HEK293 (cell line): ENCODE measurements around the gene SFXN1.
A peak's percentile ranks its signal among the peaks of the same experiment; 100 is the strongest.

Source experiments
- CTCF ChIA-PET: fragments of 350-600 bp; formaldehyde crosslinking; extraction: SDS; loops from one replicate; lab custom pipeline; 2021; ENCODE audit warnings: antibody characterized with exemption; lab: Yijun Ruan, JAX
- POLR2A ChIA-PET: fragments of 300-600 bp; formaldehyde crosslinking; extraction: SDS; loops from one replicate; lab custom pipeline; 2020; ENCODE audit warnings: antibody characterized with exemption, inconsistent platforms; lab: Yijun Ruan, JAX
- H3K27ac ChIP-seq: fragments of 200-500 bp; sonication (Bioruptor generic); 2 replicates; pipeline ENCODE4 v1.5.1; 2014; ENCODE audit warnings: low read depth, low read length, control low read depth, inconsistent platforms; ENCODE audit errors: extremely low read depth
- H3K36me3 ChIP-seq, 2 experiments: fragments of 200-500 bp in 1 of 2; sonication (Bioruptor generic) in 1 of 2; 1 replicate in 1 of 2; 2 replicates in 1 of 2; pipeline ENCODE4 v1.5.1; 2014 to 2017; ENCODE audit warnings: inconsistent platforms in 2 of 2, low read length in 2 of 2; ENCODE audit not compliant: control insufficient read depth in 2 of 2, insufficient read depth in 1 of 2
- H3K4me1 ChIP-seq: fragments of 200-500 bp; sonication (Bioruptor generic); 2 replicates; pipeline ENCODE4 v1.5.1; 2014; ENCODE audit warnings: mild to moderate bottlenecking, low read length, inconsistent platforms; ENCODE audit not compliant: control insufficient read depth, insufficient read depth
- H3K4me3 ChIP-seq: 2 replicates; pipeline ENCODE4 v1.5.1; 2011; ENCODE audit warnings: low read depth, mild to moderate bottlenecking, control low read depth, low read length, moderate library complexity
- H3K9me3 ChIP-seq: fragments of 200-500 bp; sonication (Bioruptor generic); 2 replicates; pipeline ENCODE4 v1.5.1; 2014; ENCODE audit warnings: low read depth, low read length, inconsistent platforms; ENCODE audit not compliant: control insufficient read depth, insufficient read depth
- FEZF1 ChIP-seq: fragments of 450-650 bp; formaldehyde crosslinking; IDR thresholded peaks from 2 replicates; pipeline ENCODE4 v1.5.1; 2016; ENCODE audit warnings: missing biosample characterization, missing genetic modification characterization
- IKZF3 ChIP-seq: fragments of 450-650 bp; IDR thresholded peaks from 2 replicates; pipeline ENCODE4 v1.5.0; 2018; ENCODE audit warnings: missing biosample characterization, mild to moderate bottlenecking, missing genetic modification characterization, moderate library complexity
- OSR2 ChIP-seq: fragments of 450-650 bp; formaldehyde crosslinking; IDR thresholded peaks from 2 replicates; pipeline ENCODE4 v1.5.1; 2016; ENCODE audit warnings: missing biosample characterization, missing genetic modification characterization
- SALL2 ChIP-seq: fragments of 450-650 bp; formaldehyde crosslinking; IDR thresholded peaks from 2 replicates; pipeline ENCODE4 v1.5.0; 2017; ENCODE audit warnings: missing biosample characterization, mild to moderate bottlenecking, missing genetic modification characterization, borderline replicate concordance
- TCF7L2 ChIP-seq: IDR thresholded peaks from 2 replicates; pipeline ENCODE4 v1.6.1; 2011; ENCODE audit warnings: low read depth, mild to moderate bottlenecking, inconsistent platforms, low read length, moderate library complexity, borderline replicate concordance
- ZFHX2 ChIP-seq: fragments of 450-650 bp; formaldehyde crosslinking; conservative IDR thresholded peaks from 2 replicates; pipeline ENCODE4 v1.5.1; 2016; ENCODE audit warnings: missing biosample characterization, missing genetic modification characterization
- ZFP3 ChIP-seq: fragments of 450-650 bp; formaldehyde crosslinking; IDR thresholded peaks from 2 replicates; pipeline ENCODE4 v1.5.1; 2016; ENCODE audit warnings: low read depth, missing biosample characterization, missing genetic modification characterization
- ZNF221 ChIP-seq: fragments of 450-650 bp; formaldehyde crosslinking; IDR thresholded peaks from 2 replicates; pipeline ENCODE4 v1.5.1; 2017; ENCODE audit warnings: missing biosample characterization, missing genetic modification characterization, borderline replicate concordance
- ZNF223 ChIP-seq: fragments of 450-650 bp; formaldehyde crosslinking; IDR thresholded peaks from 2 replicates; pipeline ENCODE4 v1.5.1; 2016; ENCODE audit warnings: missing biosample characterization, missing genetic modification characterization
- ZNF24 ChIP-seq: fragments of 450-650 bp; formaldehyde crosslinking; IDR thresholded peaks from 2 replicates; pipeline ENCODE4 v1.5.1; 2016; ENCODE audit warnings: missing biosample characterization, missing genetic modification characterization
- ZNF274 ChIP-seq, 2 experiments: fragments of 200-500 bp in 1 of 2; fragments of 450-650 bp in 1 of 2; sonication (Bioruptor generic) in 1 of 2; formaldehyde crosslinking in 1 of 2; IDR thresholded peaks; 2 replicates each; pipeline versions ENCODE4 v1.5.1 to v1.6.1; 2014 to 2016; ENCODE audit warnings: borderline replicate concordance in 1 of 2, inconsistent platforms in 1 of 2, low read length in 1 of 2, missing biosample characterization in 1 of 2, missing genetic modification characterization in 1 of 2
- ZNF37A ChIP-seq: fragments of 450-650 bp; IDR thresholded peaks from 2 replicates; pipeline ENCODE4 v1.5.1; 2018; ENCODE audit warnings: missing biosample characterization, missing genetic modification characterization
- ZNF600 ChIP-seq: fragments of 450-650 bp; formaldehyde crosslinking; IDR thresholded peaks from 2 replicates; pipeline ENCODE4 v1.5.1; 2016; ENCODE audit warnings: missing biosample characterization, missing genetic modification characterization
- ZNF623 ChIP-seq: fragments of 450-650 bp; formaldehyde crosslinking; IDR thresholded peaks from 2 replicates; pipeline ENCODE4 v1.5.1; 2016; ENCODE audit warnings: missing biosample characterization, missing genetic modification characterization
- ZNF626 ChIP-seq: fragments of 450-650 bp; sonication (Bioruptor Pico); formaldehyde crosslinking; IDR thresholded peaks from 2 replicates; pipeline ENCODE4 v1.5.1; 2018; ENCODE audit warnings: missing biosample characterization, missing genetic modification characterization, inconsistent platforms
- ZNF654 ChIP-seq: fragments of 450-650 bp; formaldehyde crosslinking; IDR thresholded peaks from 2 replicates; pipeline ENCODE4 v1.5.1; 2016; ENCODE audit warnings: low read depth, missing biosample characterization, missing genetic modification characterization
- ZNF660 ChIP-seq: fragments of 450-650 bp; IDR thresholded peaks from 2 replicates; pipeline ENCODE4 v1.5.1; 2018; ENCODE audit warnings: missing biosample characterization, mild to moderate bottlenecking, missing genetic modification characterization
- TF ChIP-seq, protein P1 (sequence below): sonication (generic); formaldehyde crosslinking; IDR thresholded peaks from 2 replicates; pipeline ENCODE4 v1.8.1; 2022; ENCODE audit warnings: mild to moderate bottlenecking, moderate library complexity, missing genetic modification reagents
- TF ChIP-seq, protein P2 (sequence below): fragments of 450-650 bp; formaldehyde crosslinking; IDR thresholded peaks from 2 replicates; pipeline ENCODE4 v1.5.1; 2016; ENCODE audit warnings: missing biosample characterization, missing genetic modification characterization
- TF ChIP-seq, protein P3 (sequence below): fragments of 450-650 bp; formaldehyde crosslinking; IDR thresholded peaks from 2 replicates; pipeline ENCODE4 v1.5.1; 2016; ENCODE audit warnings: missing biosample characterization, missing genetic modification characterization
- TF ChIP-seq, protein P4 (sequence below): fragments of 450-650 bp; IDR thresholded peaks from 2 replicates; pipeline ENCODE4 v1.5.1; 2018; ENCODE audit warnings: missing biosample characterization, mild to moderate bottlenecking, missing genetic modification characterization

SFXN1 gene

DNA sequence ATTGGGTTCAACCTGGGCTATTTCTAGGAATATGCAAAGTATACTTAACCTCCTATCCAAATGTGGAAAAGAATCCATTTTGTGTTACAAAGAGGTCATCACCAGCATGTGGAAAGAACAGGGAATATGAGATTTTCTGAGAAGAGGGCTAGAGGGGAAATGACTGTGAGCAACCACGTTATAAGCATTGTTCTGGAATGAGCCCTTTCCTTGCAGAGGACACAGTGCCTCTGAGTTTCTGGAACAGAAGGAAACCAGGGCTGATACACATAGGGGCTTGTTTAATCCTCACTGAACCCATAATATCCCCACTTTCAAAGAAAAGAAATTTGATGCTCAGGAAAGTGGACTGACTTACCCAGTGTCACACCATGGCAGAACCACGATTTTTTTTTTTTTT, 53.0 kb downstream of the SFXN1 start:
- no peak overlapping the region for H3K27ac ChIP-seq
- POLR2A ChIA-PET = no interaction called here

DNA sequence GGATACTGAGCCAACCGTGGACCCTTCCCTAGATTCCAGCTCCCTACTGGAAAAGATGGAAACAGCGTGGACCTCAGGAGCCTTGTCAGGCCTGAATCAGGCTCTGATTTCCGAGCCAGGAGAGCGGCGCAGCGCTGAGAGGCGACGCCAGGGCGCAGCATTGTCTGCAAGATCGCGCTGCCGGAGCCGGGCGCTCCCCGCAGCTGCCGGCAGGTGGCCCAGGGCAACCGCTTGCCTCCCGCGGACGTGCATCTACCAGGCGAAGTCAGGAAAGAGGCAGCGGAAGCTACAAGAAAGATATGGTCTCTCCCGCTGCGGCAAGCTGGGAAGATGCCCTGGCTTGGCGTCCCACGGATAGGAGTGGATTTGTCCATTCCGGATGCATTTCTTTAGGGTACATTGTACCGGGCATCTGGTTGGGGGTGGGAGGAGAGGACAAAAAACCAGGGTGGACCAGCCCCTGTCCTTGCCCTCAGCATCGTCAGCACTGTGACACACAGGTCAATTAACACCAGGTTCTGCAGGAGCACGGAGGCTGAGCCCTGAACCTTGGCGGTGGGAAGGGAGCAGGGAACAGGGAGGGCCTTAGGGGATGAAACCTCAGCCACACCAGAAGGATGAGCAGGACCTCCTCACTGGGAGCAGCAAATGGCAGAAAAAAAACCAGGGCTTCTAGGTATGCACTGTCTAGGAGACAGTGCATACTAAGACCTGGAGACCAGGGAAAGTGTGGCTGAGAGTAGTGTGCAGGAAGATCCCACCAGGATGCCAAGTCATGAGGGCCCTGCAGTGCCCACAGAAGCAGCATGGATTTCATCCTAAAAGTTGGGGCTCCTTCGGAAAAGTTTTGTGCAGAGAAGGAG, 55.9 kb downstream of the SFXN1 start:
- H3K27ac ChIP-seq = no peak overlapping the region
- no peaks in the 10 kb centered on the region for H3K4me1 ChIP-seq
- ChIA-PET POLR2A (interaction anchor here (0.6 kb wide), 1 partner anchor 39 kb away, joined by 4 read pairs; no protein-coding TSS in a partner anchor), CTCF (interaction anchor here (0.6 to 10.9 kb wide), 53 partner anchors 8 to 1123 kb away, joined by 3 to 111 read pairs (median 5); partner anchors contain the start of gene CPLX2)
- H3K36me3 ChIP-seq = peaks cover 2 to 17% of the 10 kb centered on the region in 2 experiments
- no peak overlapping the region; the same call in 1 of the 2 replicates for H3K4me3 ChIP-seq
- no peaks in the 10 kb centered on the region for H3K9me3 ChIP-seq
- TF ChIP-seq FEZF1 (tag by site-specific recombination) = no peak
- no peak for TF ChIP-seq ZNF626 (tag by site-specific recombination)
- no peak for TF ChIP-seq ZNF623 (tag by site-specific recombination)
- no peak for TF ChIP-seq ZNF37A (tag by site-specific recombination)
- peak; percentile 74 for TF ChIP-seq ZNF654 (tag by site-specific recombination)
- TF ChIP-seq, protein P1, sequence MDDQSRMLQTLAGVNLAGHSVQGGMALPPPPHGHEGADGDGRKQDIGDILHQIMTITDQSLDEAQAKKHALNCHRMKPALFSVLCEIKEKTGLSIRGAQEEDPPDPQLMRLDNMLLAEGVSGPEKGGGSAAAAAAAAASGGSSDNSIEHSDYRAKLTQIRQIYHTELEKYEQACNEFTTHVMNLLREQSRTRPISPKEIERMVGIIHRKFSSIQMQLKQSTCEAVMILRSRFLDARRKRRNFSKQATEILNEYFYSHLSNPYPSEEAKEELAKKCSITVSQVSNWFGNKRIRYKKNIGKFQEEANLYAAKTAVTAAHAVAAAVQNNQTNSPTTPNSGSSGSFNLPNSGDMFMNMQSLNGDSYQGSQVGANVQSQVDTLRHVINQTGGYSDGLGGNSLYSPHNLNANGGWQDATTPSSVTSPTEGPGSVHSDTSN (CRISPR knock-in tag) = 0 out of 2 replicates have a peak, but pooled peaks have one; percentile 54
- TF ChIP-seq ZFP3 = no peak
- TF ChIP-seq ZNF274 (IDR thresholded peaks at IDR 0.05; ENCODE audit: low read length) = no peak
- TF ChIP-seq ZNF274 (tag by site-specific recombination; IDR thresholded peaks at IDR 0.05; ENCODE audit: borderline replicate concordance) = no peak
- peak; percentile 64 for TF ChIP-seq IKZF3 (tag by site-specific recombination)
- 0 out of 2 replicates have a peak, but pooled peaks have one; percentile 25 for TF ChIP-seq ZNF223 (tag by site-specific recombination)
- TF ChIP-seq, protein P2, sequence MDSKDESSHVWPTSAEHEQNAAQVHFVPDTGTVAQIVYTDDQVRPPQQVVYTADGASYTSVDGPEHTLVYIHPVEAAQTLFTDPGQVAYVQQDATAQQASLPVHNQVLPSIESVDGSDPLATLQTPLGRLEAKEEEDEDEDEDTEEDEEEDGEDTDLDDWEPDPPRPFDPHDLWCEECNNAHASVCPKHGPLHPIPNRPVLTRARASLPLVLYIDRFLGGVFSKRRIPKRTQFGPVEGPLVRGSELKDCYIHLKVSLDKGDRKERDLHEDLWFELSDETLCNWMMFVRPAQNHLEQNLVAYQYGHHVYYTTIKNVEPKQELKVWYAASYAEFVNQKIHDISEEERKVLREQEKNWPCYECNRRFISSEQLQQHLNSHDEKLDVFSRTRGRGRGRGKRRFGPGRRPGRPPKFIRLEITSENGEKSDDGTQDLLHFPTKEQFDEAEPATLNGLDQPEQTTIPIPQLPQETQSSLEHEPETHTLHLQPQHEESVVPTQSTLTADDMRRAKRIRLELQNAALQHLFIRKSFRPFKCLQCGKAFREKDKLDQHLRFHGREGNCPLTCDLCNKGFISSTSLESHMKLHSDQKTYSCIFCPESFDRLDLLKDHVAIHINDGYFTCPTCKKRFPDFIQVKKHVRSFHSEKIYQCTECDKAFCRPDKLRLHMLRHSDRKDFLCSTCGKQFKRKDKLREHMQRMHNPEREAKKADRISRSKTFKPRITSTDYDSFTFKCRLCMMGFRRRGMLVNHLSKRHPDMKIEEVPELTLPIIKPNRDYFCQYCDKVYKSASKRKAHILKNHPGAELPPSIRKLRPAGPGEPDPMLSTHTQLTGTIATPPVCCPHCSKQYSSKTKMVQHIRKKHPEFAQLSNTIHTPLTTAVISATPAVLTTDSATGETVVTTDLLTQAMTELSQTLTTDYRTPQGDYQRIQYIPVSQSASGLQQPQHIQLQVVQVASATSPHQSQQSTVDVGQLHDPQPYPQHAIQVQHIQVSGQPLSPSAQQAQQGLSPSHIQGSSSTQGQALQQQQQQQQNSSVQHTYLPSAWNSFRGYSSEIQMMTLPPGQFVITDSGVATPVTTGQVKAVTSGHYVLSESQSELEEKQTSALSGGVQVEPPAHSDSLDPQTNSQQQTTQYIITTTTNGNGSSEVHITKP (tag by site-specific recombination) = peak; percentile 84
- TF ChIP-seq SALL2 (tag by site-specific recombination) = no peak
- no peak for TF ChIP-seq ZFHX2 (tag by site-specific recombination)
- TF ChIP-seq ZNF221 (tag by site-specific recombination) = no peak
- TF ChIP-seq, protein P3, sequence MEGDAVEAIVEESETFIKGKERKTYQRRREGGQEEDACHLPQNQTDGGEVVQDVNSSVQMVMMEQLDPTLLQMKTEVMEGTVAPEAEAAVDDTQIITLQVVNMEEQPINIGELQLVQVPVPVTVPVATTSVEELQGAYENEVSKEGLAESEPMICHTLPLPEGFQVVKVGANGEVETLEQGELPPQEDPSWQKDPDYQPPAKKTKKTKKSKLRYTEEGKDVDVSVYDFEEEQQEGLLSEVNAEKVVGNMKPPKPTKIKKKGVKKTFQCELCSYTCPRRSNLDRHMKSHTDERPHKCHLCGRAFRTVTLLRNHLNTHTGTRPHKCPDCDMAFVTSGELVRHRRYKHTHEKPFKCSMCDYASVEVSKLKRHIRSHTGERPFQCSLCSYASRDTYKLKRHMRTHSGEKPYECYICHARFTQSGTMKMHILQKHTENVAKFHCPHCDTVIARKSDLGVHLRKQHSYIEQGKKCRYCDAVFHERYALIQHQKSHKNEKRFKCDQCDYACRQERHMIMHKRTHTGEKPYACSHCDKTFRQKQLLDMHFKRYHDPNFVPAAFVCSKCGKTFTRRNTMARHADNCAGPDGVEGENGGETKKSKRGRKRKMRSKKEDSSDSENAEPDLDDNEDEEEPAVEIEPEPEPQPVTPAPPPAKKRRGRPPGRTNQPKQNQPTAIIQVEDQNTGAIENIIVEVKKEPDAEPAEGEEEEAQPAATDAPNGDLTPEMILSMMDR (tag by site-specific recombination) = peak; percentile 99
- TF ChIP-seq OSR2 (tag by site-specific recombination) = no peak
- TF ChIP-seq, protein P4, sequence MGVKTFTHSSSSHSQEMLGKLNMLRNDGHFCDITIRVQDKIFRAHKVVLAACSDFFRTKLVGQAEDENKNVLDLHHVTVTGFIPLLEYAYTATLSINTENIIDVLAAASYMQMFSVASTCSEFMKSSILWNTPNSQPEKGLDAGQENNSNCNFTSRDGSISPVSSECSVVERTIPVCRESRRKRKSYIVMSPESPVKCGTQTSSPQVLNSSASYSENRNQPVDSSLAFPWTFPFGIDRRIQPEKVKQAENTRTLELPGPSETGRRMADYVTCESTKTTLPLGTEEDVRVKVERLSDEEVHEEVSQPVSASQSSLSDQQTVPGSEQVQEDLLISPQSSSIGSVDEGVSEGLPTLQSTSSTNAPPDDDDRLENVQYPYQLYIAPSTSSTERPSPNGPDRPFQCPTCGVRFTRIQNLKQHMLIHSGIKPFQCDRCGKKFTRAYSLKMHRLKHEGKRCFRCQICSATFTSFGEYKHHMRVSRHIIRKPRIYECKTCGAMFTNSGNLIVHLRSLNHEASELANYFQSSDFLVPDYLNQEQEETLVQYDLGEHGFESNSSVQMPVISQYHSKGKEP = no peak; the same call in 1 of the 2 replicates
- peak; percentile 61; the same call in 1 of the 2 replicates for TF ChIP-seq ZNF660 (tag by site-specific recombination)
- no peak for TF ChIP-seq TCF7L2

More for the DNA sequence above, 53.0 kb downstream of the SFXN1 start:
- TF ChIP-seq ZNF600 (tag by site-specific recombination) = peak; percentile 57
- TF ChIP-seq ZNF24 (tag by site-specific recombination) = no peak
- H3K36me3 ChIP-seq = peaks cover 27 to 40% of the 10 kb centered on the region in 2 experiments
- CTCF ChIA-PET = interaction anchor here (1.3 to 10.9 kb wide), 3 partner anchors 170 to 199 kb away, joined by 9 to 111 read pairs (median 18); no protein-coding TSS in a partner anchor
- no peak overlapping the region for H3K4me3 ChIP-seq
- no peaks in the 10 kb centered on the region for H3K4me1 ChIP-seq
- no peaks in the 10 kb centered on the region for H3K9me3 ChIP-seq
